Gastrocnemius medialis (tissue), 4 donors: ENCODE data around the gene NSFL1C.

Experiments used
- CTCF ChIP-seq, 5 experiments: fragments of 450-650 bp in 3 of 5; fragments of 200-600 bp in 2 of 5; sonication (generic) in 2 of 5; IDR thresholded peaks in 4 of 5; conservative IDR thresholded peaks in 1 of 5; 1 replicate in 4 of 5; 2 replicates in 1 of 5; pipeline ENCODE4 v1.5.1; 2016 to 2019; ENCODE audit warnings: antibody characterized with exemption in 5 of 5, mild to moderate bottlenecking in 3 of 5, moderate library complexity in 3 of 5
- POLR2A ChIP-seq, 2 donors: fragments of 450-650 bp; IDR thresholded peaks; one replicate each; pipeline ENCODE4 v1.6.1; 2017; ENCODE audit warnings: antibody characterized with exemption in 2 of 2, mild to moderate bottlenecking in 2 of 2, moderate library complexity in 2 of 2

GRCh38 chr20:1505871-1506270, 39.2 kb upstream of the NSFL1C start:
- TF ChIP-seq CTCF (IDR thresholded peaks at IDR 0.05 in 4 of 5, conservative IDR thresholded peaks at IDR 0.05 in 1 of 5) (no peak), POLR2A (IDR thresholded peaks at IDR 0.05) (no peak)
